ENCODE results near the gene NUDCD3. TPM values are rescaled to one million over a fixed set of nuclear protein-coding genes. Genes with fewer than 3 reads are reported as not detected.

Gene NUDCD3
- total and polyA plus RNA-seq, 7 donors, result 14.3 to 50.5 (median 37.2) TPM

DNA sequence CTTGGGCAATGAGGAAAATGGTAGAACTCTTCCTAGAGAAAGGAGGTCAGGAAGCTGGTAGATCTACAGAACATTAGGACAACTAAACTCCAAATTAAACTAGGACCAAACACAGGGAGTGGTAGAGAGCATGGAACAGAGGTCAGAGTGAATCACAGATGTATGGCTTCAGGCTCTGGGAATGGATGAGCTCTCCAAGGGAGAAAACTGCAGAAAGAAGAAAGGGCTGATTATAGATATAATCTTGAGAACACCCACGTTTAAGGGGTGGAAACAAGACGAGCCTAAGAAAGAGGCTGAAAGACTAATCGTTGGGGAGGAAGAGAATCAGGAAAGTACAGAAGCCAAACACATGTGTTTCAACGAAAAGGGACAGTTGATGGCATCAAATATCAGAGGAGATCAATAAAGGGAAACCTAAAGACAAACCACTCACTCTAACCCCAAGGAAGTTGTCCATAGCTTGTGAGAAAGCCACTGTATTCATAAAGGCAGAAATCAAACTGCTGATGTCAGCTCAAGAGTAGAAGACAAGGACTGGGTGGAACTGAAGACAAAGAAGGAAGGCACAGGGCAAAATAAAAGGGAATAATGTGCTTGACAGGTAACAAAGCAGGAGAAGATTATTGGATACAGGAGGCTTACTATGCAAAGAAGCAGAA is 41.4 kb downstream of the NUDCD3 start:
- H3K4me1 ChIP-seq, result peaks cover 0 to 26% (median 14%) of the 10 kb centered on the region in 4 donors
- no peaks in the 10 kb centered on the region for H3K27me3 ChIP-seq
- peaks cover 0 to 9% (median 3%) of the 10 kb centered on the region in 4 donors for H3K36me3 ChIP-seq
- no peak overlapping the region for H3K27ac ChIP-seq
- no peak for DNase-seq
- WGBS, 2 donors, result 74 to 80% methylated on average over 4 of the region's 4 CpGs
- no peaks in the 10 kb centered on the region for H3K9me3 ChIP-seq
- intact Hi-C loops (cut with DNase I), result no loop called here
- TF ChIP-seq POLR2A (IDR thresholded peaks at IDR 0.05), result no peak
- no peak for TF ChIP-seq CTCF (IDR thresholded peaks at IDR 0.05)
- no peak for TF ChIP-seq EP300 (IDR thresholded peaks at IDR 0.05)
- TF ChIP-seq POLR2AphosphoS5 (IDR thresholded peaks at IDR 0.05), result no peak
- no peak overlapping the region for H3K4me3 ChIP-seq

DNA sequence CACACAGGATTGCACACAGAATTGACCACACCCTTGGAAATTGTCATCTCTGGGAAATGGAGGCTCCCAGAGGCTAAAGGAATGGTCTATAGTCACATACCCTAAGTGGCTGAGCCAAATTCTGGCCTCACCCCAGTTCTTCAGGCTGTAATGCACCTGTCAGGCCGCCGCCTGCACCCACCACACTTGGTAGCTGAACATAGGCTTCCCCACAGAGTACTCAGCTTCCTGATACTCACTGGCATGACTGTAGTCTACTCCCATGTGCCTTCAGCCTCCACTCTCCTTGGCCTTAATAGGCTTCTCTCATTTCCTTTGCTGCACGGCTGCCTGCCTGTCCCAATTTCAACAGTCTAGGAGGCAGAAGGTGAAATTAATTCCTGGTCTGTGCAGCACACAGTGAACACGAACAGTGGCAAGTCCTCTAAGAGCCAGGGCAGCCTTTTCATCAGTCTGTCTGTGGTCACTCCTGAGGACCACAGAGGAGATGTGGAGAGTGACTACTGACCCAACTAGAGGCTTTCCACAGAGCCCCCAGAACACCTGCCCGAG is 42.5 kb downstream of the NUDCD3 start:
- DNase-seq, result no peak
- 95 to 96% methylated on average over 5 of the region's 5 CpGs for WGBS, 2 donors
- intact Hi-C loops (cut with DNase I), result no loop called here
- Histone ChIP-seq H3K9me3 (no peaks in the 10 kb centered on the region), H3K27me3 (no peaks in the 10 kb centered on the region), H3K36me3 (peaks cover 0 to 9% (median 3%) of the 10 kb centered on the region in 4 donors), H3K4me1 (peaks cover 0 to 26% (median 14%) of the 10 kb centered on the region in 4 donors), H3K27ac (no peak overlapping the region), H3K4me3 (no peak overlapping the region)
- TF ChIP-seq POLR2A (IDR thresholded peaks at IDR 0.05) (no peak), CTCF (IDR thresholded peaks at IDR 0.05) (no peak)

- Histone ChIP-seq H3K36me3 (peaks cover 0 to 9% (median 3%) of the 10 kb centered on the region in 4 donors), H3K27ac (peak overlapping the region in 1 of 4 donors; percentile 44), H3K4me3 (no peak overlapping the region), H3K9me3 (no peaks in the 10 kb centered on the region), H3K27me3 (no peaks in the 10 kb centered on the region), H3K4me1 (peaks cover 0 to 29% (median 17%) of the 10 kb centered on the region in 4 donors)
- no peak for DNase-seq
- 86 to 94% methylated on average over 2 of the region's 2 CpGs for WGBS, 2 donors
- no peak for TF ChIP-seq POLR2AphosphoS5 (IDR thresholded peaks at IDR 0.05)
- no peak for TF ChIP-seq EP300 (IDR thresholded peaks at IDR 0.05)
- TF ChIP-seq POLR2A (IDR thresholded peaks at IDR 0.05), result no peak
- TF ChIP-seq CTCF (IDR thresholded peaks at IDR 0.05), result no peak
- intact Hi-C loops (cut with DNase I), result no loop called here
Observed at GRCh38 chr7:44445986-44446671, 44.3 kb downstream of the NUDCD3 start.

GRCh38 chr7:44441079-44441478 is 49.4 kb downstream of the NUDCD3 start:
- Histone ChIP-seq H3K36me3 (no peaks in the 10 kb centered on the region), H3K27me3 (no peaks in the 10 kb centered on the region), H3K27ac (no peak overlapping the region), H3K4me3 (no peak overlapping the region), H3K9me3 (no peaks in the 10 kb centered on the region), H3K4me1 (peaks cover 0 to 18% (median 5%) of the 10 kb centered on the region in 4 donors)
- TF ChIP-seq POLR2A (IDR thresholded peaks at IDR 0.05) (no peak), POLR2AphosphoS5 (IDR thresholded peaks at IDR 0.05) (no peak), EP300 (IDR thresholded peaks at IDR 0.05) (no peak), CTCF (IDR thresholded peaks at IDR 0.05) (no peak)
- no peak for DNase-seq
- intact Hi-C loops (cut with DNase I), result no loop called here
- 91 to 93% methylated on average over 3 of the region's 3 CpGs for WGBS, 2 donors

Measured in sigmoid colon (tissue), 7 donors.